GM12878 (cell line): Measurements from ENCODE around the gene ABR. TPM values are rescaled to one million over a fixed set of nuclear protein-coding genes. Genes with fewer than 3 reads are reported as not detected.

ENCODE experiments used
- FOS ChIP-seq: IDR thresholded peaks from 3 replicates; pipeline ENCODE4 v1.6.1; 2011; ENCODE audit warnings: borderline replicate concordance; ENCODE audit not compliant: insufficient read length; ENCODE audit errors: extremely low read depth
- polyA plus RNA-seq, 11 experiments: library from polyadenylated mRNA; depleted of rRNA in 4 of 11; unstranded in 6 of 11; stranded (reverse) in 5 of 11; fragments of >200 nt; fragmentation: Nextera tagmentation in 4 of 11; fragmentation: Illumina TruSeq in 1 of 11; extraction: Ambion mirVana in 4 of 11; extraction: Trizol in 1 of 11; gene quantifications; 1 replicate in 1 of 11; 2 replicates in 10 of 11; pipeline versions ENCODE4 v1.2.1 to v1.2.3, GENCODE V29; 2011 to 2016; ENCODE audit warnings: inconsistent platforms in 2 of 11, missing spikeins in 2 of 11, low read depth in 1 of 11
- total RNA-seq, 4 experiments: library from RNA; depleted of rRNA in 3 of 4; stranded (reverse); fragments of >200 nt in 3 of 4; fragmentation: Illumina TruSeq in 1 of 4; extraction: Trizol in 1 of 4; gene quantifications; 2 replicates each; pipeline versions ENCODE4 v1.2.1 to v1.2.3, GENCODE V29; 2013 to 2021
- TF ChIP-seq, protein P1 (sequence below), 3 experiments: IDR thresholded peaks in 2 of 3; conservative IDR thresholded peaks in 1 of 3; 2 replicates each; pipeline ENCODE4 v1.5.1; 2011; ENCODE audit warnings: low read depth in 3 of 3, low read length in 3 of 3, mild to moderate bottlenecking in 3 of 3, control low read depth in 2 of 3, moderate library complexity in 2 of 3, inconsistent platforms in 1 of 3, mixed read lengths in 1 of 3; ENCODE audit not compliant: control insufficient read depth in 2 of 3, insufficient read depth in 1 of 3; ENCODE audit errors: extremely low read depth in 1 of 3
- TF ChIP-seq, protein P2 (sequence below): fragments of 450-650 bp; IDR thresholded peaks from 2 replicates; pipeline ENCODE4 v1.6.1; 2017; ENCODE audit warnings: antibody characterized with exemption, mild to moderate bottlenecking, moderate library complexity
- TF ChIP-seq, protein P3 (sequence below): IDR thresholded peaks from 2 replicates; pipeline ENCODE4 v1.6.1; 2012; ENCODE audit warnings: low read depth, low read length, improper control_type of control experiment
- TF ChIP-seq, protein P4 (sequence below): IDR thresholded peaks from 2 replicates; pipeline ENCODE4 v1.6.1; 2011; ENCODE audit warnings: borderline replicate concordance, low read depth, mild to moderate bottlenecking, moderate library complexity, low read length; ENCODE audit not compliant: insufficient read depth, poor library complexity, severe bottlenecking
- TF ChIP-seq, protein P5 (sequence below): IDR thresholded peaks from 2 replicates; pipeline ENCODE4 v1.6.1; 2011; ENCODE audit warnings: low read depth, mild to moderate bottlenecking, low read length, moderate library complexity, borderline replicate concordance; ENCODE audit errors: extremely low read depth
- TF ChIP-seq, protein P6 (sequence below): fragments of 450-650 bp; IDR thresholded peaks from 2 replicates; pipeline ENCODE4 v1.6.1; 2016; ENCODE audit warnings: mild to moderate bottlenecking
- TF ChIP-seq, protein P7 (sequence below): IDR thresholded peaks from 2 replicates; pipeline ENCODE4 v1.6.1; 2012; ENCODE audit warnings: mild to moderate bottlenecking, low read depth, low read length

The ABR gene
- total and polyA plus RNA-seq, 10 of the 15 experiments (the other 5 are each of a cell fraction or from before 2014, with no cell fraction given): 1.4 to 112 (median 30.0) TPM

DNA sequence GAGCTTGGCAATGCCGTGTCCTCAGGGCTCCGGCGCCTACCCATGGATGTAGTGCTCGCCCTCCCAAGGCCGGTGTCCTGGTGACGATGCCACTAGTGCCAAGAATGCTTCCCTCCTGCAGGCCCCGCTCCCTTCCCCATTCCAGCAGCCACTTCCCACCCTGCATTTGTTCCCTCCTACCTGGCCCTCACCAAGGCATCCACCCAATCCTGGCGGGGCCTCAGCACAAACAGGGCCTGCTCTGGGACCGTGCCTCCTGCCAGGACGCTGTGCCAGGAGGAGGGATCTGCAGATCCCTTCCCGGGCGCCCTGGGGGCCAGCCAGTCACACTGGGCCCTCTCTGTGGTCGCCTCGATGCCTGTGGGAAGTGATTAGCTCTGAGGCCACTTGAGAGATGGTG, 25.1 kb downstream of the ABR start (continued):
- TF ChIP-seq, protein P1, sequence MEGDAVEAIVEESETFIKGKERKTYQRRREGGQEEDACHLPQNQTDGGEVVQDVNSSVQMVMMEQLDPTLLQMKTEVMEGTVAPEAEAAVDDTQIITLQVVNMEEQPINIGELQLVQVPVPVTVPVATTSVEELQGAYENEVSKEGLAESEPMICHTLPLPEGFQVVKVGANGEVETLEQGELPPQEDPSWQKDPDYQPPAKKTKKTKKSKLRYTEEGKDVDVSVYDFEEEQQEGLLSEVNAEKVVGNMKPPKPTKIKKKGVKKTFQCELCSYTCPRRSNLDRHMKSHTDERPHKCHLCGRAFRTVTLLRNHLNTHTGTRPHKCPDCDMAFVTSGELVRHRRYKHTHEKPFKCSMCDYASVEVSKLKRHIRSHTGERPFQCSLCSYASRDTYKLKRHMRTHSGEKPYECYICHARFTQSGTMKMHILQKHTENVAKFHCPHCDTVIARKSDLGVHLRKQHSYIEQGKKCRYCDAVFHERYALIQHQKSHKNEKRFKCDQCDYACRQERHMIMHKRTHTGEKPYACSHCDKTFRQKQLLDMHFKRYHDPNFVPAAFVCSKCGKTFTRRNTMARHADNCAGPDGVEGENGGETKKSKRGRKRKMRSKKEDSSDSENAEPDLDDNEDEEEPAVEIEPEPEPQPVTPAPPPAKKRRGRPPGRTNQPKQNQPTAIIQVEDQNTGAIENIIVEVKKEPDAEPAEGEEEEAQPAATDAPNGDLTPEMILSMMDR (IDR thresholded peaks at IDR 0.05 in 2 of 3, conservative IDR thresholded peaks at IDR 0.05 in 1 of 3; ENCODE audit: control insufficient read depth in 2 of 3, extremely low read depth in 1 of 3, insufficient read depth in 1 of 3, low read depth in 3 of 3, low read length in 3 of 3): no peak
- no peak for TF ChIP-seq FOS
- TF ChIP-seq, protein P2, sequence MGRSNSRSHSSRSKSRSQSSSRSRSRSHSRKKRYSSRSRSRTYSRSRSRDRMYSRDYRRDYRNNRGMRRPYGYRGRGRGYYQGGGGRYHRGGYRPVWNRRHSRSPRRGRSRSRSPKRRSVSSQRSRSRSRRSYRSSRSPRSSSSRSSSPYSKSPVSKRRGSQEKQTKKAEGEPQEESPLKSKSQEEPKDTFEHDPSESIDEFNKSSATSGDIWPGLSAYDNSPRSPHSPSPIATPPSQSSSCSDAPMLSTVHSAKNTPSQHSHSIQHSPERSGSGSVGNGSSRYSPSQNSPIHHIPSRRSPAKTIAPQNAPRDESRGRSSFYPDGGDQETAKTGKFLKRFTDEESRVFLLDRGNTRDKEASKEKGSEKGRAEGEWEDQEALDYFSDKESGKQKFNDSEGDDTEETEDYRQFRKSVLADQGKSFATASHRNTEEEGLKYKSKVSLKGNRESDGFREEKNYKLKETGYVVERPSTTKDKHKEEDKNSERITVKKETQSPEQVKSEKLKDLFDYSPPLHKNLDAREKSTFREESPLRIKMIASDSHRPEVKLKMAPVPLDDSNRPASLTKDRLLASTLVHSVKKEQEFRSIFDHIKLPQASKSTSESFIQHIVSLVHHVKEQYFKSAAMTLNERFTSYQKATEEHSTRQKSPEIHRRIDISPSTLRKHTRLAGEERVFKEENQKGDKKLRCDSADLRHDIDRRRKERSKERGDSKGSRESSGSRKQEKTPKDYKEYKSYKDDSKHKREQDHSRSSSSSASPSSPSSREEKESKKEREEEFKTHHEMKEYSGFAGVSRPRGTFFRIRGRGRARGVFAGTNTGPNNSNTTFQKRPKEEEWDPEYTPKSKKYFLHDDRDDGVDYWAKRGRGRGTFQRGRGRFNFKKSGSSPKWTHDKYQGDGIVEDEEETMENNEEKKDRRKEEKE: no peak
- TF ChIP-seq, protein P3, sequence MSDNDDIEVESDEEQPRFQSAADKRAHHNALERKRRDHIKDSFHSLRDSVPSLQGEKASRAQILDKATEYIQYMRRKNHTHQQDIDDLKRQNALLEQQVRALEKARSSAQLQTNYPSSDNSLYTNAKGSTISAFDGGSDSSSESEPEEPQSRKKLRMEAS: no peak
- TF ChIP-seq, protein P4, sequence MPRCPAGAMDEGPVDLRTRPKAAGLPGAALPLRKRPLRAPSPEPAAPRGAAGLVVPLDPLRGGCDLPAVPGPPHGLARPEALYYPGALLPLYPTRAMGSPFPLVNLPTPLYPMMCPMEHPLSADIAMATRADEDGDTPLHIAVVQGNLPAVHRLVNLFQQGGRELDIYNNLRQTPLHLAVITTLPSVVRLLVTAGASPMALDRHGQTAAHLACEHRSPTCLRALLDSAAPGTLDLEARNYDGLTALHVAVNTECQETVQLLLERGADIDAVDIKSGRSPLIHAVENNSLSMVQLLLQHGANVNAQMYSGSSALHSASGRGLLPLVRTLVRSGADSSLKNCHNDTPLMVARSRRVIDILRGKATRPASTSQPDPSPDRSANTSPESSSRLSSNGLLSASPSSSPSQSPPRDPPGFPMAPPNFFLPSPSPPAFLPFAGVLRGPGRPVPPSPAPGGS: no peak
- TF ChIP-seq, protein P5, sequence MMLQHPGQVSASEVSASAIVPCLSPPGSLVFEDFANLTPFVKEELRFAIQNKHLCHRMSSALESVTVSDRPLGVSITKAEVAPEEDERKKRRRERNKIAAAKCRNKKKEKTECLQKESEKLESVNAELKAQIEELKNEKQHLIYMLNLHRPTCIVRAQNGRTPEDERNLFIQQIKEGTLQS: no peak
- TF ChIP-seq, protein P6, sequence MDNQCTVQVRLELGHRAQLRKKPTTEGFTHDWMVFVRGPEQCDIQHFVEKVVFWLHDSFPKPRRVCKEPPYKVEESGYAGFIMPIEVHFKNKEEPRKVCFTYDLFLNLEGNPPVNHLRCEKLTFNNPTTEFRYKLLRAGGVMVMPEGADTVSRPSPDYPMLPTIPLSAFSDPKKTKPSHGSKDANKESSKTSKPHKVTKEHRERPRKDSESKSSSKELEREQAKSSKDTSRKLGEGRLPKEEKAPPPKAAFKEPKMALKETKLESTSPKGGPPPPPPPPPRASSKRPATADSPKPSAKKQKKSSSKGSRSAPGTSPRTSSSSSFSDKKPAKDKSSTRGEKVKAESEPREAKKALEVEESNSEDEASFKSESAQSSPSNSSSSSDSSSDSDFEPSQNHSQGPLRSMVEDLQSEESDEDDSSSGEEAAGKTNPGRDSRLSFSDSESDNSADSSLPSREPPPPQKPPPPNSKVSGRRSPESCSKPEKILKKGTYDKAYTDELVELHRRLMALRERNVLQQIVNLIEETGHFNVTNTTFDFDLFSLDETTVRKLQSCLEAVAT: no peak
- TF ChIP-seq, protein P7, sequence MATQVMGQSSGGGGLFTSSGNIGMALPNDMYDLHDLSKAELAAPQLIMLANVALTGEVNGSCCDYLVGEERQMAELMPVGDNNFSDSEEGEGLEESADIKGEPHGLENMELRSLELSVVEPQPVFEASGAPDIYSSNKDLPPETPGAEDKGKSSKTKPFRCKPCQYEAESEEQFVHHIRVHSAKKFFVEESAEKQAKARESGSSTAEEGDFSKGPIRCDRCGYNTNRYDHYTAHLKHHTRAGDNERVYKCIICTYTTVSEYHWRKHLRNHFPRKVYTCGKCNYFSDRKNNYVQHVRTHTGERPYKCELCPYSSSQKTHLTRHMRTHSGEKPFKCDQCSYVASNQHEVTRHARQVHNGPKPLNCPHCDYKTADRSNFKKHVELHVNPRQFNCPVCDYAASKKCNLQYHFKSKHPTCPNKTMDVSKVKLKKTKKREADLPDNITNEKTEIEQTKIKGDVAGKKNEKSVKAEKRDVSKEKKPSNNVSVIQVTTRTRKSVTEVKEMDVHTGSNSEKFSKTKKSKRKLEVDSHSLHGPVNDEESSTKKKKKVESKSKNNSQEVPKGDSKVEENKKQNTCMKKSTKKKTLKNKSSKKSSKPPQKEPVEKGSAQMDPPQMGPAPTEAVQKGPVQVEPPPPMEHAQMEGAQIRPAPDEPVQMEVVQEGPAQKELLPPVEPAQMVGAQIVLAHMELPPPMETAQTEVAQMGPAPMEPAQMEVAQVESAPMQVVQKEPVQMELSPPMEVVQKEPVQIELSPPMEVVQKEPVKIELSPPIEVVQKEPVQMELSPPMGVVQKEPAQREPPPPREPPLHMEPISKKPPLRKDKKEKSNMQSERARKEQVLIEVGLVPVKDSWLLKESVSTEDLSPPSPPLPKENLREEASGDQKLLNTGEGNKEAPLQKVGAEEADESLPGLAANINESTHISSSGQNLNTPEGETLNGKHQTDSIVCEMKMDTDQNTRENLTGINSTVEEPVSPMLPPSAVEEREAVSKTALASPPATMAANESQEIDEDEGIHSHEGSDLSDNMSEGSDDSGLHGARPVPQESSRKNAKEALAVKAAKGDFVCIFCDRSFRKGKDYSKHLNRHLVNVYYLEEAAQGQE: no peak
